PFSK-1 (cell line): ENCODE data around the gene DIAPH2.

Experiments
- FOXP2 ChIP-seq: optimal IDR thresholded peaks from 2 replicates; pipeline ENCODE3; 2011; ENCODE audit warnings: borderline replicate concordance, control low read depth, inconsistent platforms; ENCODE audit not compliant: insufficient read depth; ENCODE audit errors: extremely low read length, extremely low read depth
- POLR2AphosphoS5 ChIP-seq: IDR thresholded peaks from 2 replicates; pipeline ENCODE4 v1.6.1; 2012; ENCODE audit warnings: low read depth, mild to moderate bottlenecking, control low read depth, low read length, moderate library complexity
- SIN3A ChIP-seq: IDR thresholded peaks from 2 replicates; pipeline ENCODE4 v1.6.1; 2012; ENCODE audit warnings: mild to moderate bottlenecking, low read length, moderate library complexity, borderline replicate concordance; ENCODE audit not compliant: insufficient read depth
- TAF1 ChIP-seq: IDR thresholded peaks from 2 replicates; pipeline ENCODE4 v1.6.1; 2012; ENCODE audit warnings: low read length, control low read depth, borderline replicate concordance; ENCODE audit not compliant: insufficient read depth
- TF ChIP-seq, protein P1 (sequence below), 2 experiments: IDR thresholded peaks; 2 replicates each; pipeline versions ENCODE4 v1.6.1 to v1.8.0; 2011 to 2012; ENCODE audit warnings: low read depth in 2 of 2, low read length in 2 of 2, control low read depth in 1 of 2, inconsistent platforms in 1 of 2, mild to moderate bottlenecking in 1 of 2, moderate library complexity in 1 of 2; ENCODE audit not compliant: insufficient read depth in 1 of 2

The DIAPH2 gene

DNA sequence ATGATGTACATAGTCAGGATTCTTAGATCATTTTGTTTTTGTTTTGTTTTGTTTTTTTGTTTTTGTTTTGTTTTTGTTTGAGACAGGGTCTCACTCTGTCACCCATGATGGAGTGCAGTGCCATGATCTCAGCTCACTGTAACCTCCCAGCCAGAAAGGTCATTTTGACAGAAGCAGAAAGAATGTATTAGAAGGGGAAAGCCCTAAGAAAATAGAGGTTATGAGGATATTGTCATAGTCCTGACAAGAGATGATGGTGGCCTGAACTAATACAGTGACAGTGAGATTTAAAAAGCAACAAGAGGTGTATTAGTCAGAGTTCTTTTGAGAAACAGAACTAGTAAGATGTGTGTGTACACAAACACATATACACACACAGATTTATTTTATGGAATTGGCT lies 702.4 kb downstream of the DIAPH2 start:
- TF ChIP-seq SIN3A: no peak
- TF ChIP-seq, protein P1, sequence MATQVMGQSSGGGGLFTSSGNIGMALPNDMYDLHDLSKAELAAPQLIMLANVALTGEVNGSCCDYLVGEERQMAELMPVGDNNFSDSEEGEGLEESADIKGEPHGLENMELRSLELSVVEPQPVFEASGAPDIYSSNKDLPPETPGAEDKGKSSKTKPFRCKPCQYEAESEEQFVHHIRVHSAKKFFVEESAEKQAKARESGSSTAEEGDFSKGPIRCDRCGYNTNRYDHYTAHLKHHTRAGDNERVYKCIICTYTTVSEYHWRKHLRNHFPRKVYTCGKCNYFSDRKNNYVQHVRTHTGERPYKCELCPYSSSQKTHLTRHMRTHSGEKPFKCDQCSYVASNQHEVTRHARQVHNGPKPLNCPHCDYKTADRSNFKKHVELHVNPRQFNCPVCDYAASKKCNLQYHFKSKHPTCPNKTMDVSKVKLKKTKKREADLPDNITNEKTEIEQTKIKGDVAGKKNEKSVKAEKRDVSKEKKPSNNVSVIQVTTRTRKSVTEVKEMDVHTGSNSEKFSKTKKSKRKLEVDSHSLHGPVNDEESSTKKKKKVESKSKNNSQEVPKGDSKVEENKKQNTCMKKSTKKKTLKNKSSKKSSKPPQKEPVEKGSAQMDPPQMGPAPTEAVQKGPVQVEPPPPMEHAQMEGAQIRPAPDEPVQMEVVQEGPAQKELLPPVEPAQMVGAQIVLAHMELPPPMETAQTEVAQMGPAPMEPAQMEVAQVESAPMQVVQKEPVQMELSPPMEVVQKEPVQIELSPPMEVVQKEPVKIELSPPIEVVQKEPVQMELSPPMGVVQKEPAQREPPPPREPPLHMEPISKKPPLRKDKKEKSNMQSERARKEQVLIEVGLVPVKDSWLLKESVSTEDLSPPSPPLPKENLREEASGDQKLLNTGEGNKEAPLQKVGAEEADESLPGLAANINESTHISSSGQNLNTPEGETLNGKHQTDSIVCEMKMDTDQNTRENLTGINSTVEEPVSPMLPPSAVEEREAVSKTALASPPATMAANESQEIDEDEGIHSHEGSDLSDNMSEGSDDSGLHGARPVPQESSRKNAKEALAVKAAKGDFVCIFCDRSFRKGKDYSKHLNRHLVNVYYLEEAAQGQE (IDR thresholded peaks at IDR 0.05; ENCODE audit: insufficient read depth in 1 of 2, low read depth in 2 of 2, low read length in 2 of 2): no peak
- TF ChIP-seq POLR2AphosphoS5: no peak
- TF ChIP-seq FOXP2: no peak
- no peak for TF ChIP-seq TAF1

- no peak for TF ChIP-seq FOXP2
- no peak for TF ChIP-seq POLR2AphosphoS5
- no peak for TF ChIP-seq SIN3A
- TF ChIP-seq, protein P1 (IDR thresholded peaks at IDR 0.05; ENCODE audit: insufficient read depth in 1 of 2, low read depth in 2 of 2, low read length in 2 of 2): no peak
- no peak for TF ChIP-seq TAF1
Observed at GRCh38 chrX:97389761-97390192, 705.1 kb downstream of the DIAPH2 start.

DNA sequence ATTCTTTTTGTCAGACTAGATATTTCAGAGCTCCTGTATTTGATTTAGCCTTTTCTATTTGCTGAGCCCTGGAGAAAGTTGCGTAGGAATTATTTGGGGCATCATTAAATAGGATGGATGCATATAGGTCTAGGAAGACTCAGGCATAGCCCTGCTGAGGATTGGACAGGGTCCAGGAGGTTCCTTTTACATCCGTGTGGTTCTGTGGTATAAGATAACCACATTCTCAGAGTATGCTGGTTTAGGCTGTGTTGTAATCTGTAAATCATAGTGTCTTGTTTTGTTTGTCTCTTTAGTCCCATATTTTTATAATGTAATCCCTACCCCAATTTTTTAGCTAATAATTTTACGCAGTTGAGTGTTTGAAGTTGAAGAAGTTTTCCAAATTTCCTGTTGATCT lies 712.7 kb downstream of the DIAPH2 start:
- no peak for TF ChIP-seq TAF1
- TF ChIP-seq FOXP2: no peak
- TF ChIP-seq, protein P1 (IDR thresholded peaks at IDR 0.05; ENCODE audit: insufficient read depth in 1 of 2, low read depth in 2 of 2, low read length in 2 of 2): no peak
- no peak for TF ChIP-seq SIN3A
- no peak for TF ChIP-seq POLR2AphosphoS5

DNA sequence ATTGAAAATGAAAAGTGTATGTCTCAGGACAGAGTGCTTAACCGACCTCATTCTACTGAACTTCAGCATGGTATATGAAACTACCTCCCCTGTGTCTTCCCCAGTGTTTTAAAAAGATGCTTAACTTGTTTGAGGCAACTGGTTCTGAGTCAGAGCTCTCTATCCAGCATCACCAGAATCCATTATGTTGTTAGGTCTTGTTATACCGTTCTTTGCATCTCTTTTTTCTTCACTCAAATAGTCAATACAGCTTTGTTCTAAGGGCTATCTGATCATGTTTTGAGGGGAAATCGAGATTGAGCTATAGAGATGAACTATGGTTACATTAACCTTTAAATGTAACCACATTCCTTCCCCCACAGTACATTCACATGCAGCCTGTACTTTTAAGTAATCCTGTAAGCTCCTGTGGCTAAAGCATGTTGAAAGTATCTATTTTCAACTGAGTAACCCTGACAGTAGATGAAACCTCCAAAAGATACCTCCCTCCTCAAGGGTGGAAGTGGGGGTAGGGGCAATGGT lies 713.4 kb downstream of the DIAPH2 start:
- TF ChIP-seq, protein P1 (IDR thresholded peaks at IDR 0.05; ENCODE audit: insufficient read depth in 1 of 2, low read depth in 2 of 2, low read length in 2 of 2): no peak
- TF ChIP-seq TAF1 (no peak), POLR2AphosphoS5 (no peak), FOXP2 (no peak), SIN3A (no peak)

DNA sequence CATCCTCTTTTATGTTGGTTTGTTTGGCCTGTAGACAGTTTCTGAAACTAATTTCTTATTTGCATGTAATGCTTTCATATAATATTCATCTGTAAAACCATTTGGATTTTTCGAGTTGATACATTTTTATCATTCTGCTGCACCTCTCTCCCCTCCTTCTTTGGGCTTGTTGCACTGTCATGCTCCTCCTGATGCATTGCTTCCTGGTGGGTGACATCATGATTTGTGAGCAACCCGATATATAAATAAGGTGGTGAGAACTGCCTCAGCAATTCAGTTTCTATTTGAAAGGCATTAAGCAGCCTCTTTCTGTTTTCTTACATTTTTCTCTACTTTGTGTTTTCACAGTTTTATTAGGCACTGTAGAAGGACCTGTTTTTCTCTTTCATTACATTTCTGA lies 714.8 kb downstream of the DIAPH2 start:
- TF ChIP-seq SIN3A: no peak
- TF ChIP-seq FOXP2: no peak
- TF ChIP-seq, protein P1 (IDR thresholded peaks at IDR 0.05; ENCODE audit: insufficient read depth in 1 of 2, low read depth in 2 of 2, low read length in 2 of 2): no peak
- no peak for TF ChIP-seq POLR2AphosphoS5
- no peak for TF ChIP-seq TAF1
